A673 (cell line): ENCODE results near the gene FBXW12.

Experiments used
- CTCF ChIP-seq: fragments of 300-800, 200-600 bp; sonication (generic); conservative IDR thresholded peaks from 2 replicates; pipeline ENCODE4 v1.5.1; 2017; ENCODE audit warnings: low read depth, mild to moderate bottlenecking, antibody characterized with exemption, low read length, moderate library complexity, mixed read lengths
- EZH2 ChIP-seq: fragments of 200-600 bp; sonication (generic); IDR thresholded peaks from 2 replicates; pipeline ENCODE4 v1.6.1; 2017; ENCODE audit warnings: borderline replicate concordance, low read depth, mild to moderate bottlenecking, mixed read lengths, antibody characterized with exemption, low read length; ENCODE audit not compliant: poor library complexity, severe bottlenecking

- TF ChIP-seq EZH2 (no peak), CTCF (no peak)
These were observed 57.4 kb downstream of the FBXW12 start for GRCh38 chr3:48429317-48429959.
